HepG2 (cell line): ENCODE data around the gene COL25A1. TPM values are rescaled to one million over a fixed set of nuclear protein-coding genes. Genes with fewer than 3 reads are reported as not detected.
A peak's percentile ranks its signal among the peaks of the same experiment; 100 is the strongest.

Experiments used
- ASH2L ChIP-seq: fragments of 300-600, 200-600 bp; sonication (generic); IDR thresholded peaks from 2 replicates; pipeline ENCODE4 v1.7.0; 2017; ENCODE audit warnings: low read depth, mild to moderate bottlenecking, moderate library complexity, mixed read lengths, low read length; ENCODE audit not compliant: insufficient read length
- HIVEP1 ChIP-seq: sonication (generic); formaldehyde crosslinking; IDR thresholded peaks from 2 replicates; pipeline ENCODE4 v1.4.0; 2020; ENCODE audit warnings: mild to moderate bottlenecking, missing genetic modification reagents
- IKZF4 ChIP-seq: sonication (generic); formaldehyde crosslinking; IDR thresholded peaks from 2 replicates; pipeline ENCODE4 v1.5.1; 2020; ENCODE audit warnings: borderline replicate concordance, mild to moderate bottlenecking, low read depth, missing genetic modification reagents; ENCODE audit errors: not compliant biosample characterization
- NCOA1 ChIP-seq: sonication (generic); formaldehyde crosslinking; IDR thresholded peaks from 2 replicates; pipeline ENCODE4 v1.9.0; 2021; ENCODE audit warnings: missing genetic modification reagents
- ZBTB25 ChIP-seq: IDR thresholded peaks from 2 replicates; pipeline ENCODE4 v1.6.1; 2018; ENCODE audit warnings: missing genetic modification reagents
- ZBTB40 ChIP-seq, 2 experiments: fragments of 450-650 bp in 1 of 2; sonication (generic) in 1 of 2; formaldehyde crosslinking in 1 of 2; IDR thresholded peaks; 2 replicates each; pipeline versions ENCODE4 v1.6.1 to v1.8.0; 2016 to 2022; ENCODE audit warnings: antibody characterized with exemption in 1 of 2, mild to moderate bottlenecking in 1 of 2, missing genetic modification reagents in 1 of 2
- ZBTB7B ChIP-seq: sonication (generic); formaldehyde crosslinking; IDR thresholded peaks from 2 replicates; pipeline ENCODE4 v1.4.0; 2020; ENCODE audit warnings: missing genetic modification reagents
- ZNF430 ChIP-seq: sonication (generic); formaldehyde crosslinking; IDR thresholded peaks from 2 replicates; pipeline ENCODE4 v1.9.0; 2021; ENCODE audit warnings: mild to moderate bottlenecking, missing genetic modification reagents
- ZNF891 ChIP-seq: sonication (generic); formaldehyde crosslinking; IDR thresholded peaks from 2 replicates; pipeline ENCODE4 v1.5.0; 2020; ENCODE audit warnings: mild to moderate bottlenecking, missing genetic modification reagents
- ZXDC ChIP-seq: sonication (generic); formaldehyde crosslinking; IDR thresholded peaks from 2 replicates; pipeline ENCODE4 v1.5.0; 2020; ENCODE audit warnings: mild to moderate bottlenecking, missing genetic modification reagents
- polyA plus RNA-seq, 8 experiments: library from polyadenylated mRNA; depleted of rRNA in 3 of 8; stranded (reverse) in 7 of 8; unstranded in 1 of 8; fragments of >200 nt; fragmentation: Illumina TruSeq in 4 of 8; extraction: Trizol in 4 of 8; gene quantifications; 2 replicates each; pipeline versions ENCODE4 v1.2.1 to v1.2.3, GENCODE V29; 2011 to 2016; ENCODE audit warnings: low read depth in 4 of 8, missing spikeins in 1 of 8, mixed read lengths in 1 of 8; ENCODE audit not compliant: insufficient read depth in 1 of 8
- total RNA-seq, 5 experiments: library from RNA; depleted of rRNA; stranded (reverse); fragments of >200 nt; fragmentation: Illumina TruSeq; extraction: Trizol; gene quantifications; 2 replicates each; pipeline ENCODE4 v1.2.3, GENCODE V29; 2016; ENCODE audit warnings: low read depth in 1 of 5
- TF ChIP-seq, protein P1 (sequence below): sonication (generic); formaldehyde crosslinking; IDR thresholded peaks from 2 replicates; pipeline ENCODE4 v1.8.0; 2022; ENCODE audit warnings: missing genetic modification reagents, mild to moderate bottlenecking, borderline replicate concordance

The COL25A1 gene
- total and polyA plus RNA-seq, 2 of the 13 experiments (the other 11 are each of a cell fraction or from before 2014, with no cell fraction given) = not detected

- TF ChIP-seq ZBTB40 (IDR thresholded peaks at IDR 0.05) = no peak
- TF ChIP-seq ZBTB40 (CRISPR knock-in tag; IDR thresholded peaks at IDR 0.05) = peak; percentile 49; the same call in 1 of the 2 replicates
- TF ChIP-seq ZNF891 = peak; percentile 80
- no peak for TF ChIP-seq ZBTB7B (CRISPR knock-in tag)
- 0 out of 2 replicates have a peak, but pooled peaks have one; percentile 38 for TF ChIP-seq HIVEP1 (CRISPR knock-in tag)
- peak; percentile 26; the same call in 1 of the 2 replicates for TF ChIP-seq ZXDC (CRISPR knock-in tag)
- TF ChIP-seq ASH2L = peak; percentile 30
- TF ChIP-seq ZNF430 (CRISPR knock-in tag) = peak; percentile 89
- TF ChIP-seq IKZF4 = no peak
- TF ChIP-seq NCOA1 (CRISPR knock-in tag) = peak; percentile 63; the same call in 1 of the 2 replicates
- peak; percentile 41; the same call in 1 of the 2 replicates for TF ChIP-seq ZBTB25
- TF ChIP-seq, protein P1, sequence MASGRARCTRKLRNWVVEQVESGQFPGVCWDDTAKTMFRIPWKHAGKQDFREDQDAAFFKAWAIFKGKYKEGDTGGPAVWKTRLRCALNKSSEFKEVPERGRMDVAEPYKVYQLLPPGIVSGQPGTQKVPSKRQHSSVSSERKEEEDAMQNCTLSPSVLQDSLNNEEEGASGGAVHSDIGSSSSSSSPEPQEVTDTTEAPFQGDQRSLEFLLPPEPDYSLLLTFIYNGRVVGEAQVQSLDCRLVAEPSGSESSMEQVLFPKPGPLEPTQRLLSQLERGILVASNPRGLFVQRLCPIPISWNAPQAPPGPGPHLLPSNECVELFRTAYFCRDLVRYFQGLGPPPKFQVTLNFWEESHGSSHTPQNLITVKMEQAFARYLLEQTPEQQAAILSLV (CRISPR knock-in tag) = peak; percentile 19; the same call in 1 of the 2 replicates
Observed at GRCh38 chr4:108762559-108763225, 539.8 kb downstream of the COL25A1 start, which contains the start of gene ETNPPL (continued).
